CD4-positive, CD25-positive, alpha-beta regulatory T cell (primary cell): ENCODE measurements around the gene NHLRC1. TPM values are rescaled to one million over a fixed set of nuclear protein-coding genes. Genes with fewer than 3 reads are reported as not detected.
A peak's percentile ranks its signal among the peaks of the same experiment; 100 is the strongest.

Experiments
- ATAC-seq, 2 donors: fragments of 150-1000 bp; cut with Tn5 transposase; one replicate each; pipeline ENCODE4 v1.10.0; 2021; ENCODE audit warnings: low read depth in 2 of 2, moderate number of reproducible peaks in 2 of 2, moderate library complexity in 1 of 2
- DNase-seq, 3 donors: peaks; one replicate each; pipeline versions ENCODE4 v3.0.0 to v3.0.0-alpha.2; 2012 to 2022; ENCODE audit warnings: mixed read lengths in 1 of 3
- H3K27ac ChIP-seq: one replicate; pipeline ENCODE4 v1.7.0; 2013; ENCODE audit warnings: mild to moderate bottlenecking, low read length; ENCODE audit not compliant: insufficient read depth, poor library complexity, severe bottlenecking
- H3K27me3 ChIP-seq: one replicate; pipeline ENCODE4 v1.7.0; 2013; ENCODE audit warnings: low read length; ENCODE audit not compliant: control insufficient read depth, insufficient read depth
- H3K36me3 ChIP-seq: one replicate; pipeline ENCODE4 v1.7.0; 2013; ENCODE audit warnings: mild to moderate bottlenecking, low read length, moderate library complexity; ENCODE audit not compliant: control insufficient read depth, insufficient read depth
- H3K4me1 ChIP-seq: 2 replicates; pipeline ENCODE4 v1.7.0; 2013; ENCODE audit warnings: mild to moderate bottlenecking, low read length; ENCODE audit not compliant: insufficient read depth, control insufficient read depth, poor library complexity, severe bottlenecking
- H3K4me3 ChIP-seq: one replicate; pipeline ENCODE4 v1.7.0; 2013; ENCODE audit warnings: low read depth, mild to moderate bottlenecking, low read length, moderate library complexity
- H3K9me3 ChIP-seq, 2 experiments: 1 replicate in 1 of 2; 2 replicates in 1 of 2; pipeline ENCODE4 v1.7.0; 2013; ENCODE audit warnings: low read length in 2 of 2, mild to moderate bottlenecking in 1 of 2, moderate library complexity in 1 of 2; ENCODE audit not compliant: control insufficient read depth in 2 of 2
- H3K27ac Mint-ChIP-seq, 3 donors: one replicate each; pipeline ENCODE4 v1.8.0; 2020 to 2022; ENCODE audit warnings: mild to moderate bottlenecking in 3 of 3, mixed read lengths in 3 of 3, moderate library complexity in 2 of 3
- H3K27me3 Mint-ChIP-seq: one replicate; pipeline ENCODE4 v1.8.0; 2022; ENCODE audit warnings: mild to moderate bottlenecking, mixed read lengths
- H3K36me3 Mint-ChIP-seq: one replicate; pipeline ENCODE4 v1.8.0; 2020; ENCODE audit warnings: mixed read lengths
- H3K4me1 Mint-ChIP-seq, 4 donors: one replicate each; pipeline ENCODE4 v1.8.0; 2020 to 2022; ENCODE audit warnings: mixed read lengths in 4 of 4, mild to moderate bottlenecking in 1 of 4
- H3K4me3 Mint-ChIP-seq, 4 donors: one replicate each; pipeline ENCODE4 v1.8.0; 2020 to 2022; ENCODE audit warnings: mild to moderate bottlenecking in 4 of 4, mixed read lengths in 4 of 4, moderate library complexity in 3 of 4
- H3K9me3 Mint-ChIP-seq, 7 donors: one replicate each; pipeline ENCODE4 v1.8.0; 2020 to 2022; ENCODE audit warnings: mixed read lengths in 7 of 7, mild to moderate bottlenecking in 3 of 7, moderate library complexity in 2 of 7
- polyA plus RNA-seq, 4 donors: library from polyadenylated mRNA; unstranded; fragments of 300-500 nt; fragmentation: Illumina TruSeq; gene quantifications; one replicate each; pipeline ENCODE4 v1.2.3, GENCODE V29; 2021
- total RNA-seq: library from RNA; stranded (reverse); gene quantifications from one replicate; pipeline ENCODE4 v1.2.3, GENCODE V29; 2022

Gene NHLRC1
- 0.67 TPM for total RNA-seq
- polyA plus RNA-seq: 1 to 10 TPM; 1.7 to 2.3 (median 2.0) TPM

GRCh38 chr6:18122128-18123093 lies at the start of gene NHLRC1:
Gene NHLRC1, minus strand, starts transcription at chr6:18122677. Its CDS starts 71 bp downstream, at chr6:18122606.
- ATAC-seq (peak; percentile 99), DNase-seq (peak; percentile 57 to 87 (median 64))
- peaks cover 6% of the 10 kb centered on the region for H3K27me3 ChIP-seq
- Mint-ChIP-seq H3K36me3 (no peaks in the 10 kb centered on the region), H3K4me3 (peak within 1 kb of the TSS; percentile 85 to 88 (median 88)), H3K27me3 (no peaks in the 10 kb centered on the region), H3K27ac (peak within 1 kb of the TSS; percentile 1 to 87 (median 8)), H3K4me1 (peaks cover 0 to 19% (median 9%) of the 10 kb centered on the region in 4 donors), H3K9me3 (peaks cover 0 to 8% (median 1%) of the 10 kb centered on the region in 7 donors)
- H3K9me3 ChIP-seq: peaks cover 0 to 2% of the 10 kb centered on the region in 2 experiments
- H3K4me3 ChIP-seq: peak within 1 kb of the TSS; percentile 67
- no peaks in the 10 kb centered on the region for H3K36me3 ChIP-seq
- no peak within 1 kb of the TSS for H3K27ac ChIP-seq
- peaks cover 8% of the 10 kb centered on the region for H3K4me1 ChIP-seq

DNA sequence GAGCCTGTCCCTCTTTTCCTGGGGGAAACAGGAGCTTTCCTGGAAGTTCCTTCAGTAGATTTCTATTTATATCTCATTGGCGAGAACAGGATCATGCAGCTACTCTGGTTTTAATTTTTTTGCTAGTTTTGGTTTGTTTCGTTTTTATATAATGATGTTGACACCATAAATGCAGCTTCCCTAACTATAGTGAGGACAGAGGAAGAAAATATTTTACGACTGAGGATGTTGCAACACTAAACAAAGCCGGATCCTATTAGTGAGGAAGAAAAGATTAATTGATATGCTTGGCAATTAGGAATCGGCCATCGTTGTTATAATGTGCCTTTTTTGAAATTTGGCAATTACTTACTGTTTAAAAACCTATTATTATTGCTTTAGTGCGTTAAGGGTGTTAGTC lies 49.4 kb upstream of the NHLRC1 start:
- Mint-ChIP-seq H3K27me3 (no peaks in the 10 kb centered on the region), H3K9me3 (peaks cover 0 to 7% (median 0%) of the 10 kb centered on the region in 7 donors), H3K4me1 (peaks cover 3 to 17% (median 14%) of the 10 kb centered on the region in 4 donors), H3K4me3 (no peak overlapping the region), H3K27ac (no peak overlapping the region), H3K36me3 (peaks cover 57% of the 10 kb centered on the region)
- DNase-seq (no peak), ATAC-seq (no peak)
- Histone ChIP-seq H3K27me3 (no peaks in the 10 kb centered on the region), H3K4me1 (no peaks in the 10 kb centered on the region), H3K36me3 (peaks cover 43% of the 10 kb centered on the region), H3K9me3 (no peaks in the 10 kb centered on the region), H3K27ac (no peak overlapping the region), H3K4me3 (no peak overlapping the region)

GRCh38 chr6:18168264-18168663 lies 45.8 kb upstream of the NHLRC1 start:
- H3K9me3 ChIP-seq: no peaks in the 10 kb centered on the region
- no peak for DNase-seq
- H3K36me3 ChIP-seq: peaks cover 56% of the 10 kb centered on the region
- no peaks in the 10 kb centered on the region for H3K27me3 ChIP-seq
- Mint-ChIP-seq H3K36me3 (peaks cover 38% of the 10 kb centered on the region), H3K4me1 (peaks cover 0 to 5% (median 3%) of the 10 kb centered on the region in 4 donors), H3K4me3 (no peak overlapping the region), H3K9me3 (peaks cover 0 to 7% (median 0%) of the 10 kb centered on the region in 7 donors), H3K27me3 (no peaks in the 10 kb centered on the region), H3K27ac (peak overlapping the region in 1 of 3 donors; percentile 8)
- no peaks in the 10 kb centered on the region for H3K4me1 ChIP-seq
- no peak overlapping the region for H3K4me3 ChIP-seq
- ATAC-seq: no peak
- no peak overlapping the region for H3K27ac ChIP-seq

- Histone ChIP-seq H3K27me3 (no peaks in the 10 kb centered on the region), H3K4me3 (no peak overlapping the region), H3K9me3 (no peaks in the 10 kb centered on the region), H3K36me3 (peaks cover 64% of the 10 kb centered on the region), H3K27ac (no peak overlapping the region), H3K4me1 (no peaks in the 10 kb centered on the region)
- Mint-ChIP-seq H3K4me3 (no peak overlapping the region), H3K4me1 (peaks cover 0 to 7% (median 4%) of the 10 kb centered on the region in 4 donors), H3K36me3 (peaks cover 40% of the 10 kb centered on the region), H3K27ac (no peak overlapping the region), H3K27me3 (no peaks in the 10 kb centered on the region), H3K9me3 (peaks cover 0 to 7% (median 0%) of the 10 kb centered on the region in 7 donors)
- no peak for ATAC-seq
- no peak for DNase-seq
These were observed 44.0 kb upstream of the NHLRC1 start for GRCh38 chr6:18166312-18167036.

GRCh38 chr6:18165751-18166150 lies 43.3 kb upstream of the NHLRC1 start:
- H3K27me3 Mint-ChIP-seq: no peaks in the 10 kb centered on the region
- peaks cover 68% of the 10 kb centered on the region for H3K36me3 ChIP-seq
- no peak overlapping the region for H3K4me3 Mint-ChIP-seq
- peaks cover 39% of the 10 kb centered on the region for H3K36me3 Mint-ChIP-seq
- no peaks in the 10 kb centered on the region for H3K27me3 ChIP-seq
- no peak overlapping the region for H3K27ac Mint-ChIP-seq
- peaks cover 0 to 7% (median 0%) of the 10 kb centered on the region in 7 donors for H3K9me3 Mint-ChIP-seq
- H3K4me1 Mint-ChIP-seq: peaks cover 4 to 10% (median 6%) of the 10 kb centered on the region in 4 donors
- H3K4me1 ChIP-seq: no peaks in the 10 kb centered on the region
- H3K4me3 ChIP-seq: no peak overlapping the region
- no peak overlapping the region for H3K27ac ChIP-seq
- no peaks in the 10 kb centered on the region for H3K9me3 ChIP-seq
- ATAC-seq (no peak), DNase-seq (no peak)

DNA sequence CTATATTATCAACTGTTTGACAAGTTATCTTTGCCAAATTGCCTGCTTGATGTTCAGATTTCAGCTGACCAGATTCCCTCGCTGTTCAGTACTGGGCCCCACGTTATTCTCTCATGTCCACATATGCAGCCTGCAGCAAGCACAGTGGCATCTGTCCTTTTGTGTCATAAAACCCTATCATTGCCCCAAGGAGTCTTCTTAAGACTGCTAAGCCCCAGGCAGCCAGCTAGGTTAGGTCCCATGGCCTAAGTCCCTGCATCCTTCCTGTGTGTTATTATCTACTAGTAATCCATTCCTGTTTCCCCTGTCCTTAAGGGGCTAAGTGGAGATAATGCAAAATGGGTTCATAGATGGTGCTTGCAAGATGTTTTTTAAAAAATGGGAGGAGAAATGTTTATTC lies 39.9 kb upstream of the NHLRC1 start:
- Mint-ChIP-seq H3K36me3 (peaks cover 38% of the 10 kb centered on the region), H3K4me1 (peaks cover 17 to 24% (median 21%) of the 10 kb centered on the region in 4 donors), H3K27ac (no peak overlapping the region), H3K4me3 (no peak overlapping the region), H3K27me3 (no peaks in the 10 kb centered on the region), H3K9me3 (no peaks in the 10 kb centered on the region)
- no peaks in the 10 kb centered on the region for H3K27me3 ChIP-seq
- H3K36me3 ChIP-seq: peaks cover 59% of the 10 kb centered on the region
- no peaks in the 10 kb centered on the region for H3K4me1 ChIP-seq
- H3K27ac ChIP-seq: no peak overlapping the region
- ATAC-seq (no peak), DNase-seq (no peak)
- H3K9me3 ChIP-seq: no peaks in the 10 kb centered on the region
- H3K4me3 ChIP-seq: no peak overlapping the region

- Mint-ChIP-seq H3K4me3 (peak overlapping the region in 2 of 4 donors; percentile 2 to 6), H3K27me3 (no peaks in the 10 kb centered on the region), H3K27ac (peak overlapping the region in 2 of 3 donors; percentile 3 to 55), H3K9me3 (no peaks in the 10 kb centered on the region), H3K36me3 (peaks cover 38% of the 10 kb centered on the region), H3K4me1 (peaks cover 17 to 25% (median 23%) of the 10 kb centered on the region in 4 donors)
- ATAC-seq (no peak), DNase-seq (no peak)
- Histone ChIP-seq H3K36me3 (peaks cover 53% of the 10 kb centered on the region), H3K27ac (no peak overlapping the region), H3K4me1 (no peaks in the 10 kb centered on the region), H3K27me3 (no peaks in the 10 kb centered on the region), H3K4me3 (no peak overlapping the region), H3K9me3 (no peaks in the 10 kb centered on the region)
These were observed 39.0 kb upstream of the NHLRC1 start for GRCh38 chr6:18161431-18161830.
